Neural progenitor cell (in vitro differentiated cells): Measurements from ENCODE around the gene SLC43A1.

Experiments used
- CTCF ChIP-seq: fragments of 200-600 bp; sonication (generic); IDR thresholded peaks from 2 replicates; pipeline ENCODE4 v1.5.1; 2017; ENCODE audit warnings: antibody characterized with exemption, mild to moderate bottlenecking
- EZH2phosphoT487 ChIP-seq: fragments of 200-600 bp; sonication (generic); IDR thresholded peaks from 2 replicates; pipeline ENCODE4 v1.6.1; 2017; ENCODE audit warnings: antibody characterized with exemption

- TF ChIP-seq EZH2phosphoT487: no peak
- TF ChIP-seq CTCF: no peak
These were observed 30.4 kb upstream of the SLC43A1 start for GRCh38 chr11:57545883-57546282.
